ENCODE data around the gene MRPL39.

DNA sequence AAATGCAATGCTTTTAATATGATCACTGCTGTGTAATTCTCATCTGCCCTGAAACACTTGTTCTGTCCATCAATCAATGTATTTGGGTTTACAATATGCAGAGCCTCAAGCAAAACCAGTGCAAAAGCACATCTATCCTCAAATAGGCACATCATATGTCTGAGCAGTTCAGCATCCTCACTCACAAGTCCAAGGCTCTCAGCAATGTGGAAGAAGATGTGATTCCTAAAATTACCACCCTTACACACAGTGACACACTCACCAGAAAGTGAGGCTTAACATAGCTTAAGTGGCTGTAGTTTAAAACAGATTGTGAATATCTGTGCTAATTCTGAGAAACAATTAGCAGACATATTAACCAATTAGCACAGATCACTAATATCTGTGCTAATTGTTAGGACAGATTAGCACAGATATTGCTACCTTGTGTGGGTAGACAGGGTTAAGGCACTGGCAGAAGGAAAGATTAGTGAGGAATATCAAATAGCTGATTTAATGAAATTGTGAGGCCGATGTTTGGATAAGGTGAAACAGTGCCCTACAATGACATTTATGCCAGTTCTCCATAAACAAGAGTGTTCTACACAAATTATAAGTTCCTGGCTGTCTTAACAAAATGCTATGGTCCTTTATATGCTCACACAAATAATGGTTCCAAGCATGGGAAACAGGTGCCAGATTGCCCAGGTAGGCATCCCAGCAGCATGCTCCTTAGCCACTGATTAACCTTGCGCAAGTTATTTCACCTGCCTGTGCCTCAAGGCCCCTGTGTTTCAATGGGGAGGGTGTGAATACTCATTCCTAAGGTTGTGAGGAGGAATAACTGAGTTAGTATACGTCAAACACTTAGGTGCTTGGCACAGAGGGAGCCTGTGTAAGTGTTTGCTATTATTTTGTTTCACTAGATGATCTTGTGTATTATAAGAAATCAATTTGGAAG, 41.7 kb downstream of the MRPL39 start:
- TF ChIP-seq CTCF (IDR thresholded peaks at IDR 0.05; ENCODE audit: low read length) (no peak), EZH2 (optimal IDR thresholded peaks at IDR 0.05; ENCODE audit: low read depth, low read length) (no peak)
